H1 (cell line): ENCODE results near the gene ATXN7. TPM values are rescaled to one million over a fixed set of nuclear protein-coding genes. Genes with fewer than 3 reads are reported as not detected.
A peak's percentile ranks its signal among the peaks of the same experiment; 100 is the strongest.

ENCODE experiments used
- CTCF ChIA-PET: fragments of 300-600 bp; sonication (Branson Sonifier 250); formaldehyde crosslinking; loops from one replicate; lab custom pipeline; 2021; ENCODE audit not compliant: partially characterized antibody; lab: Charles Lee
- POLR2A ChIA-PET: fragments of 300-600 bp; sonication (Branson Sonifier 250); formaldehyde crosslinking; loops from one replicate; lab custom pipeline; 2021; ENCODE audit warnings: inconsistent platforms; ENCODE audit not compliant: partially characterized antibody; lab: Charles Lee
- DNase-seq, 2 experiments: peaks; one replicate each; pipeline versions ENCODE4 v3.0.0 to v3.0.0-alpha.2; 2010 to 2022; ENCODE audit warnings: low spot score in 2 of 2, low read depth in 1 of 2, mixed read lengths in 1 of 2
- FAIRE-seq: peaks from 2 replicates; lab custom pipeline; 2011; peaks lifted over from hg19 to GRCh38; lab: Jason Lieb, UNC
- H2AFZ ChIP-seq: 2 replicates; pipeline ENCODE4 v1.8.1; 2012; ENCODE audit warnings: low read length, inconsistent platforms
- H2AK5ac ChIP-seq: 2 replicates; pipeline ENCODE4 v1.6.1; 2013; ENCODE audit warnings: low read depth, low read length
- H2BK120ac ChIP-seq: replicated peaks from 2 replicates; pipeline ENCODE3; 2013; ENCODE audit warnings: low read depth, low read length, inconsistent platforms
- H2BK12ac ChIP-seq: 2 replicates; pipeline ENCODE4 v1.6.1; 2013; ENCODE audit warnings: low read depth, low read length
- H2BK15ac ChIP-seq: 2 replicates; pipeline ENCODE4 v1.6.1; 2013; ENCODE audit warnings: low read length
- H2BK20ac ChIP-seq: 2 replicates; pipeline ENCODE4 v1.6.1; 2013; ENCODE audit warnings: low read length
- H2BK5ac ChIP-seq: 2 replicates; pipeline ENCODE4 v1.6.1; 2013; ENCODE audit warnings: low read depth, low read length
- H3K14ac ChIP-seq: 2 replicates; pipeline ENCODE4 v1.6.1; 2013; ENCODE audit warnings: inconsistent platforms; ENCODE audit not compliant: insufficient read length
- H3K18ac ChIP-seq: 2 replicates; pipeline ENCODE4 v1.6.1; 2013; ENCODE audit warnings: low read length; ENCODE audit errors: extremely low read depth
- H3K23ac ChIP-seq: 2 replicates; pipeline ENCODE4 v1.6.1; 2013; ENCODE audit warnings: inconsistent platforms; ENCODE audit not compliant: insufficient read length
- H3K23me2 ChIP-seq: 2 replicates; pipeline ENCODE4 v1.6.1; 2013; ENCODE audit warnings: low read depth, low read length
- H3K27ac ChIP-seq: 2 replicates; pipeline ENCODE4 v1.6.1; 2011; ENCODE audit warnings: low read depth, low read length, inconsistent platforms
- H3K27me3 ChIP-seq, 4 experiments: replicated peaks in 1 of 4; 1 replicate in 1 of 4; 2 replicates in 3 of 4; pipeline versions ENCODE4 v1.6.1 to v1.8.1; 2011 to 2013; ENCODE audit warnings: low read length in 3 of 4, mild to moderate bottlenecking in 3 of 4, inconsistent platforms in 2 of 4, mixed read lengths in 2 of 4, moderate library complexity in 1 of 4; ENCODE audit not compliant: control insufficient read depth in 3 of 4, insufficient read depth in 3 of 4; ENCODE audit errors: extremely low read depth in 1 of 4
- H3K36me3 ChIP-seq, 4 experiments: 2 replicates each; pipeline versions ENCODE4 v1.6.1 to v1.8.1; 2011 to 2013; ENCODE audit warnings: mild to moderate bottlenecking in 4 of 4, low read length in 3 of 4, moderate library complexity in 2 of 4, control low read depth in 1 of 4, inconsistent platforms in 1 of 4; ENCODE audit not compliant: insufficient read depth in 4 of 4, control insufficient read depth in 2 of 4
- H3K4ac ChIP-seq: replicated peaks from 2 replicates; pipeline ENCODE3; 2013; ENCODE audit warnings: low read length, low read depth, mixed read lengths, inconsistent platforms; ENCODE audit not compliant: insufficient read length
- H3K4me1 ChIP-seq, 4 experiments: replicated peaks in 1 of 4; 1 replicate in 1 of 4; 2 replicates in 3 of 4; pipeline versions ENCODE4 v1.6.1 to v1.8.1; 2011 to 2013; ENCODE audit warnings: low read length in 3 of 4, inconsistent platforms in 2 of 4, mixed read lengths in 1 of 4; ENCODE audit not compliant: insufficient read depth in 4 of 4, control insufficient read depth in 3 of 4
- H3K4me2 ChIP-seq, 2 experiments: 2 replicates each; pipeline versions ENCODE4 v1.6.1 to v1.8.1; 2011 to 2013; ENCODE audit warnings: low read depth in 2 of 2, low read length in 2 of 2, control low read depth in 1 of 2, inconsistent platforms in 1 of 2, mild to moderate bottlenecking in 1 of 2; ENCODE audit not compliant: insufficient read depth in 1 of 2
- H3K4me3 ChIP-seq, 4 experiments: fragments of 200-600, 300-600 bp in 1 of 4; sonication (generic), shearing (Covaris generic), sonication (Bioruptor Twin) in 1 of 4; 2 replicates each; pipeline versions ENCODE4 v1.5.1 to v1.8.1; 2011 to 2016; ENCODE audit warnings: low read length in 4 of 4, low read depth in 3 of 4, control low read depth in 2 of 4, inconsistent platforms in 2 of 4, mild to moderate bottlenecking in 2 of 4, mixed read lengths in 1 of 4, moderate library complexity in 1 of 4; ENCODE audit not compliant: insufficient read depth in 2 of 4; ENCODE audit errors: extremely low read depth in 1 of 4
- H3K56ac ChIP-seq: replicated peaks from 2 replicates; pipeline ENCODE3; 2013; ENCODE audit warnings: low read depth, mild to moderate bottlenecking, mixed read lengths, low read length, inconsistent platforms; ENCODE audit not compliant: insufficient read length
- H3K79me1 ChIP-seq: 2 replicates; pipeline ENCODE4 v1.6.1; 2013; ENCODE audit warnings: low read depth, low read length, control low read depth
- H3K79me2 ChIP-seq, 2 experiments: 2 replicates each; pipeline versions ENCODE4 v1.6.1 to v1.8.1; 2012 to 2013; ENCODE audit warnings: low read length in 2 of 2, mild to moderate bottlenecking in 2 of 2, inconsistent platforms in 1 of 2; ENCODE audit not compliant: insufficient read depth in 2 of 2, control insufficient read depth in 1 of 2
- H3K9ac ChIP-seq, 4 experiments: replicated peaks in 1 of 4; 1 replicate in 1 of 4; 2 replicates in 3 of 4; pipeline versions ENCODE4 v1.6.1 to v1.8.1; 2011 to 2013; ENCODE audit warnings: low read depth in 3 of 4, low read length in 3 of 4, control low read depth in 2 of 4, mild to moderate bottlenecking in 2 of 4, moderate library complexity in 2 of 4, inconsistent platforms in 1 of 4; ENCODE audit errors: extremely low read depth in 1 of 4
- H3K9me3 ChIP-seq, 2 experiments: 2 replicates each; pipeline versions ENCODE4 v1.6.1 to v1.8.1; 2012 to 2013; ENCODE audit warnings: mild to moderate bottlenecking in 2 of 2, moderate library complexity in 2 of 2, control low read depth in 1 of 2, inconsistent platforms in 1 of 2, low read depth in 1 of 2, low read length in 1 of 2, mixed read lengths in 1 of 2; ENCODE audit not compliant: insufficient read depth in 2 of 2
- H4K20me1 ChIP-seq, 2 experiments: replicated peaks in 1 of 2; 2 replicates each; pipeline versions ENCODE3 to v1.8.1; 2011 to 2013; ENCODE audit warnings: inconsistent platforms in 2 of 2, low read length in 2 of 2, mild to moderate bottlenecking in 1 of 2; ENCODE audit not compliant: insufficient read depth in 2 of 2, control insufficient read depth in 1 of 2
- H4K5ac ChIP-seq: 2 replicates; pipeline ENCODE4 v1.6.1; 2013; ENCODE audit warnings: low read length, low read depth, mixed read lengths, inconsistent platforms; ENCODE audit not compliant: insufficient read length
- H4K8ac ChIP-seq: 2 replicates; pipeline ENCODE4 v1.8.0; 2013; ENCODE audit warnings: mild to moderate bottlenecking, moderate library complexity, low read length, inconsistent platforms; ENCODE audit not compliant: insufficient read depth; ENCODE audit errors: extremely low read depth
- H4K91ac ChIP-seq: replicated peaks from 2 replicates; pipeline ENCODE3; 2013; ENCODE audit warnings: low read length, mixed read lengths, inconsistent platforms; ENCODE audit not compliant: insufficient read length
- ASH2L ChIP-seq: fragments of 200-600, 300-600 bp; sonication (generic); IDR thresholded peaks from one replicate; pipeline ENCODE4 v1.7.1; 2017; ENCODE audit warnings: low read length
- KDM4A ChIP-seq: IDR thresholded peaks from one replicate; pipeline ENCODE4 v1.7.1; 2012; ENCODE audit warnings: low read depth, mild to moderate bottlenecking, moderate library complexity, low read length, inconsistent platforms; ENCODE audit not compliant: severe bottlenecking
- POLR2A ChIP-seq, 2 experiments: IDR thresholded peaks; 1 replicate in 1 of 2; 2 replicates in 1 of 2; pipeline ENCODE4 v1.6.1; 2011; ENCODE audit warnings: low read depth in 2 of 2, low read length in 2 of 2, mild to moderate bottlenecking in 2 of 2; ENCODE audit errors: control extremely low read depth in 1 of 2
- RBBP5 ChIP-seq: IDR thresholded peaks from 2 replicates; pipeline ENCODE4 v1.7.1; 2012; ENCODE audit warnings: low read depth, mild to moderate bottlenecking, inconsistent platforms, low read length, moderate library complexity, borderline replicate concordance
- RNF2 ChIP-seq: fragments of 200-900, 300-1000 bp; sonication (generic); IDR thresholded peaks from 2 replicates; pipeline ENCODE4 v1.7.1; 2016; ENCODE audit warnings: borderline replicate concordance, low read depth, mild to moderate bottlenecking, antibody characterized with exemption, low read length; ENCODE audit not compliant: poor library complexity, severe bottlenecking; ENCODE audit errors: missing control alignments
- SP1 ChIP-seq: IDR thresholded peaks from 2 replicates; pipeline ENCODE4 v1.6.1; 2011; ENCODE audit warnings: low read depth, low read length
- WGBS, 2 experiments: shearing (Covaris generic) in 1 of 2; methylation state at CpG; one replicate each; pipeline versions ENCODE4 v1.1.6 to v1.1.7; 2013 to 2015; ENCODE audit warnings: low lambda C conversion rate in 2 of 2, mixed read lengths in 2 of 2, inconsistent platforms in 1 of 2, low coverage in 1 of 2, missing lambda C conversion rate in 1 of 2; ENCODE audit not compliant: insufficient replicate concordance in 2 of 2, insufficient coverage in 1 of 2, insufficient read length in 1 of 2; ENCODE audit errors: extremely low coverage in 1 of 2, missing lambda C conversion rate in 1 of 2; 5-methylcytosine and 5-hydroxymethylcytosine counted together
- polyA plus RNA-seq, 7 experiments: library from polyadenylated mRNA; depleted of rRNA in 3 of 7; stranded (reverse) in 5 of 7; unstranded in 2 of 7; fragments of >200 nt in 5 of 7; fragments of 200-250 nt in 2 of 7; gene quantifications; 1 replicate in 5 of 7; 2 replicates in 1 of 7; 4 replicates in 1 of 7; pipeline versions ENCODE4 v1.2.1 to v1.2.3, GENCODE V29; 2011 to 2013; ENCODE audit warnings: missing spikeins in 2 of 7, mixed read lengths in 2 of 7
- total RNA-seq: library from RNA; stranded (reverse); fragmentation: NEBNext Ultra II Directional; extraction: Animal tissue kit (Norgen Biotek cat#: 25700); gene quantifications from 2 replicates; pipeline ENCODE4 v1.2.1, GENCODE V29; 2021

ATXN7 gene
- total and polyA plus RNA-seq, 2 of the 8 experiments (the other 6 are each of a cell fraction or from before 2014, with no cell fraction given), result 15.5 to 16.8 TPM

- Histone ChIP-seq H2BK20ac (no peak overlapping the region), H3K9ac (no peak overlapping the region), H3K36me3 (no peaks in the 10 kb centered on the region), H3K23ac (no peak overlapping the region), H2BK5ac (no peak overlapping the region), H4K20me1 (no peaks in the 10 kb centered on the region), H3K79me1 (peaks cover 2% of the 10 kb centered on the region; the same call in 1 of the 2 replicates), H3K14ac (no peak overlapping the region), H3K4me2 (peak overlapping the region; percentile 16 to 44; a peak in 3 of 4 replicates), H3K56ac (no peak overlapping the region), H3K9me3 (no peaks in the 10 kb centered on the region), H2AFZ (no peak overlapping the region), H3K79me2 (peaks cover 0 to 11% of the 10 kb centered on the region in 2 experiments; a peak in 3 of 4 replicates), H3K4me1 (peaks cover 0 to 7% (median 2%) of the 10 kb centered on the region in 4 experiments; a peak in 3 of 7 replicates), H3K27me3 (no peaks in the 10 kb centered on the region), H2AK5ac (no peak overlapping the region), H2BK120ac (no peak overlapping the region), H4K91ac (no peak overlapping the region), H3K4ac (no peak overlapping the region)
- ChIA-PET CTCF (interaction anchor here (0.6 to 1.2 kb wide), 3 partner anchors 114 to 284 kb away, joined by 3 to 4 read pairs (median 4); no protein-coding TSS in a partner anchor), POLR2A (interaction anchor here (1.0 to 1.4 kb wide), 2 partner anchors 14 to 31 kb away, joined by 3 to 4 read pairs; no protein-coding TSS in a partner anchor)
- DNase-seq (no peak), FAIRE-seq (no peak)
- TF ChIP-seq RBBP5, result peak; percentile 46; the same call in 1 of the 2 replicates
- no peak for TF ChIP-seq KDM4A
- peak; percentile 66 for TF ChIP-seq ASH2L
- peak; percentile 87 for TF ChIP-seq SP1
- no peak for TF ChIP-seq POLR2A (IDR thresholded peaks at IDR 0.05; ENCODE audit: control extremely low read depth in 1 of 2, low read depth in 2 of 2, low read length in 2 of 2)
- TF ChIP-seq RNF2, result no peak
- TF ChIP-seq, all 59 proteins: peak for 3
- Histone ChIP-seq H3K4me3 (peak overlapping the region in 2 of 4 experiments; percentile 8 to 21; a peak in 2 of 8 replicates), H2BK15ac (no peak overlapping the region), H4K8ac (no peak overlapping the region), H2BK12ac (no peak overlapping the region), H3K27ac (no peak overlapping the region), H3K18ac (no peak overlapping the region), H3K23me2 (no peaks in the 10 kb centered on the region), H4K5ac (no peak overlapping the region)
- WGBS, 2 experiments, result 95% methylated on average over 1 of the region's 1 CpG; no CpG with 5 or more reads in 1 of the 2 experiments
Measured at GRCh38 chr3:63847718-63848450, 15.8 kb upstream of the ATXN7 start.
